Right lobe of liver (tissue), 6 donors: ENCODE results near the gene MT1E. TPM values are rescaled to one million over a fixed set of nuclear protein-coding genes. Genes with fewer than 3 reads are reported as not detected.

Source experiments
- ATAC-seq, 4 donors: fragments of 200-7000 bp; cut with Tn5 transposase; one replicate each; pipeline ENCODE4 v1.9.1; 2020; ENCODE audit warnings: mild to moderate bottlenecking in 4 of 4, moderate library complexity in 4 of 4
- DNase-seq, 3 donors: peaks; one replicate each; pipeline ENCODE4 v3.0.0-alpha.2; 2020
- H3K27ac ChIP-seq, 3 donors: fragments of 200-600 bp; one replicate each; pipeline ENCODE4 v1.8.0; 2022
- H3K27me3 ChIP-seq, 2 donors: fragments of 200-600 bp; one replicate each; pipeline ENCODE4 v1.8.0; 2022
- H3K36me3 ChIP-seq, 4 donors: fragments of 200-600 bp; sonication (generic) in 1 of 4; one replicate each; pipeline versions ENCODE4 v1.5.1 to v1.8.0; 2017 to 2022; ENCODE audit warnings: control low read depth in 1 of 4
- H3K4me1 ChIP-seq, 4 donors: fragments of 200-600 bp; sonication (generic) in 1 of 4; one replicate each; pipeline versions ENCODE4 v1.5.1 to v1.8.0; 2017 to 2022; ENCODE audit warnings: control low read depth in 1 of 4
- H3K4me3 ChIP-seq, 3 donors: fragments of 200-600 bp; one replicate each; pipeline ENCODE4 v1.8.0; 2022
- H3K9me3 ChIP-seq, 4 donors: fragments of 200-600 bp; sonication (generic) in 1 of 4; one replicate each; pipeline versions ENCODE4 v1.5.1 to v1.8.0; 2017 to 2022; ENCODE audit warnings: control low read depth in 1 of 4
- CTCF ChIP-seq, 4 donors: fragments of 200-600 bp in 3 of 4; fragments of 450-650 bp in 1 of 4; IDR thresholded peaks; one replicate each; pipeline versions ENCODE4 v1.5.1 to v1.8.0; 2016 to 2022; ENCODE audit warnings: antibody characterized with exemption in 4 of 4, mild to moderate bottlenecking in 2 of 4
- POLR2A ChIP-seq: fragments of 450-650 bp; IDR thresholded peaks from one replicate; pipeline ENCODE4 v1.6.1; 2017; ENCODE audit warnings: antibody characterized with exemption, mild to moderate bottlenecking
- WGBS: methylation state at CpG from one replicate; pipeline ENCODE4 v1.1.6; 2018; ENCODE audit warnings: low coverage, low lambda C conversion rate; ENCODE audit not compliant: insufficient coverage; ENCODE audit errors: missing lambda C conversion rate; 5-methylcytosine and 5-hydroxymethylcytosine counted together
- intact Hi-C, 2 donors: fragments of 100-400 bp; cut with DNase I; formaldehyde crosslinking; loops; one replicate each; pipeline versions ENCODE4 v1.11.2 to v1.14.1; 2022
- total RNA-seq, 6 experiments: library from RNA; depleted of rRNA in 2 of 6; stranded (reverse); fragments of >200 nt in 2 of 6; fragmentation: NEBNext Ultra II Directional in 3 of 6; extraction: Animal tissue kit (Norgen Biotek cat#: 25700) in 3 of 6; gene quantifications; one replicate each; pipeline versions ENCODE4 v1.1.0 to v1.2.4, GENCODE V29; 2016 to 2023
- donor health status: DM: no; HTN: yes; CAD: no.
- donor health status: DM: no; HTN: no; CAD: no.
- donor health status: DM: no; HTN: no; CAD: no.
- donor health status: DM: no; HTN: yes; CAD: no.
- donor health status: DM: no; HTN: yes; CAD: no.

Gene MT1E
- total RNA-seq, 6 experiments from 2014 or later, result 403 to 1,748 (median 691) TPM

- WGBS, result 2% methylated on average over 49 of the region's 62 CpGs
- Histone ChIP-seq H3K4me3 (peak within 1 kb of the TSS; percentile 40 to 84 (median 73)), H3K9me3 (no peaks in the 10 kb centered on the region), H3K27ac (peak within 1 kb of the TSS; percentile 65 to 95 (median 84)), H3K4me1 (peaks cover 0 to 35% (median 14%) of the 10 kb centered on the region in 4 donors), H3K36me3 (no peaks in the 10 kb centered on the region), H3K27me3 (no peaks in the 10 kb centered on the region)
- TF ChIP-seq POLR2A (peak; percentile 98), CTCF (IDR thresholded peaks at IDR 0.05) (peak in 1 of 4 donors; percentile 8)
- DNase-seq (peak; percentile 97 to 98 (median 97)), ATAC-seq (peak; percentile 42 to 72 (median 68))
- intact Hi-C loops, result loop anchor here in 1 of 2 donors (10.0 kb wide), 1 partner anchor 87 kb away; no protein-coding TSS in a partner anchor
These were observed 17.3 kb upstream of the MT1E start, which contains the start of gene MT2A for GRCh38 chr16:56608043-56608875. Gene MT2A (plus strand): TSS chr16:56608584. CDS start chr16:56608656, 72 bp downstream.

DNA sequence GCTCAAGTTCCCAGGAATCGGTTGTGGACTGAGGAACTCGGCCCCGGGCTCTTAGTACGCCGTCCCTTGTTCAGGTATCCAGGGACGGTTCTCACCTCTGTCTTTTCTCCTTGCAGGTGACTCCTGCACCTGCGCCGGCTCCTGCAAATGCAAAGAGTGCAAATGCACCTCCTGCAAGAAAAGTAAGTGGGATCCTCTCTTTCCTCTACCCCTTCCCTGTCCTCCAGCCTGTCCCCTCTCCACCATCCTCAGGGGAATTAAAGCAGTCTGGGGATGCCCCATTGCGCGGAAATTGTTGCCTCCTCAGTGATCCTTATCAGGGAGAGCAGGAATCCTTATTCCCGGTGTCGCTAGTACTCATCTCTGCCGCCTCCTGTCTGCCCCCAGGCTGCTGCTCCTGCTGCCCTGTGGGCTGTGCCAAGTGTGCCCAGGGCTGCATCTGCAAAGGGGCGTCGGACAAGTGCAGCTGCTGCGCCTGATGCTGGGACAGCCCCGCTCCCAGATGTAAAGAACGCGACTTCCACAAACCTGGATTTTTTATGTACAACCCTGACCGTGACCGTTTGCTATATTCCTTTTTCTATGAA lies 16.6 kb upstream of the MT1E start:
- H3K9me3 ChIP-seq, result no peaks in the 10 kb centered on the region
- H3K27ac ChIP-seq, result peak overlapping the region; percentile 65 to 95 (median 84)
- ATAC-seq (peak in 1 of 4 donors; percentile 0), DNase-seq (peak in 1 of 3 donors; percentile 67)
- intact Hi-C loops, result loop anchor here in 1 of 2 donors (10.0 kb wide), 1 partner anchor 86 kb away; no protein-coding TSS in a partner anchor
- H3K4me3 ChIP-seq, result peak overlapping the region; percentile 40 to 84 (median 73)
- peaks cover 0 to 35% (median 14%) of the 10 kb centered on the region in 4 donors for H3K4me1 ChIP-seq
- TF ChIP-seq CTCF (IDR thresholded peaks at IDR 0.05) (no peak), POLR2A (no peak)
- H3K36me3 ChIP-seq, result no peaks in the 10 kb centered on the region
- 0% methylated on average over 21 of the region's 21 CpGs for WGBS
- H3K27me3 ChIP-seq, result no peaks in the 10 kb centered on the region

DNA sequence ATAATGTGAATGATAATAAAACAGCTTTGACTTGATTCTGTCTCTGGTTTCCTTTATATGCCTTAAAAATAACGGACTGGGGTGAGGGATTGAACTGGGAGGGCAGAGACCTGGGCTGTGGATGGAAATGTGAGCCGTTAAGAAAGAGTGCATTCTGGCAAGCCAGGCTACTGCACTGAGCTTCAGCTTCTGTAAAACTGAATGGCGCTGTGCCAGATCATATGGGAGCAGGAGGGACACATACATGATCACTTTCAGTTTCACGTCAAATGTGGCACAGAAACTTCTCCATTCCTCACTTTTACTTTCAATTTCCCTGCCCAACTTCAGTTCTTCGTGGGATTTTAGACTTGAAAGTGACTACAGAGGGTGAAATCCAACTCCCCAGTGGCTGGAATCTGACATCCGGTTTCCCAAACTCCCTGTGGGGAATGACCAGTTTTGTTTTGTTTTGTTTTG lies 16.1 kb upstream of the MT1E start:
- H3K27ac ChIP-seq, result peak overlapping the region; percentile 65 to 95 (median 84)
- peaks cover 0 to 35% (median 14%) of the 10 kb centered on the region in 4 donors for H3K4me1 ChIP-seq
- ATAC-seq (peak in 3 of 4 donors; percentile 1 to 17 (median 6)), DNase-seq (peak; percentile 81 to 87 (median 85))
- 2% methylated on average over 6 of the region's 6 CpGs for WGBS
- H3K9me3 ChIP-seq, result no peaks in the 10 kb centered on the region
- TF ChIP-seq POLR2A (peak; percentile 88), CTCF (IDR thresholded peaks at IDR 0.05) (no peak)
- no peaks in the 10 kb centered on the region for H3K27me3 ChIP-seq
- no peaks in the 10 kb centered on the region for H3K36me3 ChIP-seq
- peak overlapping the region; percentile 40 to 84 (median 73) for H3K4me3 ChIP-seq
- intact Hi-C loops, result loop anchor here in 1 of 2 donors (10.0 kb wide), 1 partner anchor 85 kb away; no protein-coding TSS in a partner anchor

DNA sequence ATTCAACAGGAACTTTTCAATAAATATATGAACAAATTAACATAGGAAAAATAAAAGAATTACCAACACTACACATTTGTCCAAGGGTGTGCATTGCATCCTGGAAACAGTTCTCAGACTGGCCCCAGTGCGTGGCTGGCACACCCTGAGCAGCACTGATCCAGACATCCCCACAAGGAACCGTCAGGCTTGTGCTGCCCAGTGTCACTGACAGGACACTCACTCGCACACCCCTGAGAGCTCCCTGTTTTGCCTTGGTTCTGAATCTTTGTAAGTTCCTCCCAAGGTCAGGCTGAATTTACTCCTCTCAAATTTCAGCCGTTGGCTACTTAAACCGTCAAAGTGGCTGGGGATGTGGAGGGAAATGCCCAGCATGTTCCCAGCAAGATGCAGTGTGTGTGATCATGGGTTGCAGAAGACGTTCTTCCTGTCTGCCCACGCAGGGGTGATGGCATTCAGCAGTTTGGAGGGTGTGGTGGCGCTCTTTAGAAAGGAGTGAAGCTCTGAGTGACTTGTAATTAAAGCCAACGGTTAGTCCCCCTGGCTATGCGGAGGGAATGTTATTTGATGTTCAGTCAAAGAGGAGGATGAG lies 15.5 kb upstream of the MT1E start:
- intact Hi-C loops, result no loop called here
- Histone ChIP-seq H3K36me3 (no peaks in the 10 kb centered on the region), H3K27ac (peak overlapping the region; percentile 65 to 95 (median 84)), H3K4me3 (peak overlapping the region; percentile 40 to 84 (median 73)), H3K9me3 (no peaks in the 10 kb centered on the region), H3K4me1 (peaks cover 0 to 35% (median 14%) of the 10 kb centered on the region in 4 donors), H3K27me3 (no peaks in the 10 kb centered on the region)
- WGBS, result 7% methylated on average over 8 of the region's 10 CpGs
- no peak for TF ChIP-seq CTCF (IDR thresholded peaks at IDR 0.05)
- TF ChIP-seq POLR2A, result peak; percentile 38
- ATAC-seq (peak; percentile 6 to 11 (median 7)), DNase-seq (peak; percentile 70 to 82 (median 81))
